Activated naive CD4-positive, alpha-beta T cell treated with Interleukin-2 at 50 U/mL for 16 hours (primary cell): Measurements from ENCODE around the gene PXDC1.

Experiments
- DNase-seq: peaks from one replicate; pipeline ENCODE4 v3.0.0-alpha.2; 2020

PXDC1 gene, protein sequence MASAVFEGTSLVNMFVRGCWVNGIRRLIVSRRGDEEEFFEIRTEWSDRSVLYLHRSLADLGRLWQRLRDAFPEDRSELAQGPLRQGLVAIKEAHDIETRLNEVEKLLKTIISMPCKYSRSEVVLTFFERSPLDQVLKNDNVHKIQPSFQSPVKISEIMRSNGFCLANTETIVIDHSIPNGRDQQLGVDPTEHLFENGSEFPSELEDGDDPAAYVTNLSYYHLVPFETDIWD

DNA sequence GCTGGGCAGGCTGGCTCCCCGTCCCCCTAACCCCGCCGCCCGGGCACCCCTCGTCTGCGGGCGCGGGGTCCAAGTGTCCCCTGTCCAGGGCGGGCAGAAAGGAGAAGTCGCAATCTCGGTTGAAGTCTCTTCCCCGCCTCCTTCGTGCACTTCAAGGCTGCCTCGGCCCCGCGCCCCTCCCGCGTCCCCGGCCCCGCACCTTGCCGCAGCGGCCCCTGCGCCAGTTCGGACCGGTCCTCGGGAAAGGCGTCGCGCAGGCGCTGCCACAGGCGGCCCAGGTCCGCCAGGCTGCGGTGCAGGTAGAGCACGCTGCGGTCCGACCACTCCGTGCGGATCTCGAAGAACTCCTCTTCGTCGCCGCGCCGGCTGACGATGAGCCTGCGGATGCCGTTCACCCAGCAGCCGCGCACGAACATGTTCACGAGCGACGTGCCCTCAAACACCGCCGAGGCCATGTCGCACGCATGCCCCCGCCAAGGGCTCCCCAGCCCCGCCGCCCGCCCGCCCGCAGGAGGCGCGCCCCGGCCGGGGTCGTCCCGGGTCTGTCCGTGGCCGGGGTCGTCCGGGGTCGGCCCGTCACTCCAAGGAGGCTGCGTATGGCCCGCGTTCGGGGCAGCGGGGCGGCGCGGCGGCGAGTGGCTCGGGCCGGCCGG lies at the start of gene PXDC1:
TSS of gene PXDC1 (minus strand) at position 637 of the 653 bp plus-strand sequence. CDS start at position 455, 182 bp downstream.
- peak; percentile 40 for DNase-seq

DNA sequence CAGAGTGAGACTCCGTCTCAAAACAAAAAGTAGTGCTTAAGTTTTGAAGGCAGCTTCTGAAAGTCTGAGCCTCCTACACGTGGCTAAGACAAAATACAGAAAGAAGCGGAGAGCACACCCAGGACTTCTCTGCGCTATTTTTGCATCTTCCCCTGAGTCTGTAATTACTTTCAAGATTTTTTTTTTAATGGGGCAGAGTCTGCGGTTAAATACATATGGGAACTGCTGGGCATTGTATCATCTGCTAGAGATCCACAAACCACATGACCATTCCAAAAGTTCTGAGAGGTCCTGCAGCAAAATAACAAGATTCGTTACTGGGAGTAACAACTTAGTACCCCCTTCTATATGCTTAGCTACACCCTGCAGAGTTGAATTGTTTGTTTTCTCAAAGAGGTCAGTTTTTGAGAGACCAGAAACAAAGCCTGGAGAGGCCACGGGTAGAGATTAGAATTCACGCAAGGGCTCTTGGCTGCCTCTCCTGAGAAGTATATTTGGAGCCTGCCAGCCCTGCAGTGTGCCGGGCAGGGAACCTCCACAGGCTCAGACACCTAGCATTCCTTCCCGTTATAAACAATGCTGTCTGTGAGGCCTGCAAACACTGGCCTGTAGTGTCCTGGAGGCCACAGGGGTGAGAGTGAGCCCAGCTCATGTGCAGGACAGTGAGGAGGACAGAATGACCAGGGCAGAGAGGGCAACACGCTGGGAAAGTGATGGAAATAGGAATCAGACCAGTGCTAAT lies 49.5 kb upstream of the PXDC1 start:
- DNase-seq = no peak

DNA sequence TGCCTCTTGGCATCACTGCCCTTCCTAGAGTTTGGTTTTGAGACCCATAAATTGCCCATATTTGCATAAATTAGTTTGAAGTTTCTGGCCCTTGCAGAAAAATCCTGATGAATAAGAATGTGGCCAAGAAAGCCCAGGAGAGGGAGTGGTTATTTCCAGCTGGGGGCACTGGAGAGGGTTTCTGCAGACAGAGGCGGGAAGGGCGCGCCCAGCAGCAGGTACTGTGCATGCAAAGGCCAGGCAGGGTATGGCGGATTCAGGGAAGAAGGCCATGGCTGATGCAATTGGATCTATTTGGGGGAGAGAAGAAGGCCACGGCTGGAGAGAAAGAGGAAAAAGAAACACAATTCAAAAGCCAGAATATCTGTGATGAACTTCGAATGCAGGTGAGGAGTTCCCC lies 48.2 kb upstream of the PXDC1 start:
- DNase-seq = no peak

DNA sequence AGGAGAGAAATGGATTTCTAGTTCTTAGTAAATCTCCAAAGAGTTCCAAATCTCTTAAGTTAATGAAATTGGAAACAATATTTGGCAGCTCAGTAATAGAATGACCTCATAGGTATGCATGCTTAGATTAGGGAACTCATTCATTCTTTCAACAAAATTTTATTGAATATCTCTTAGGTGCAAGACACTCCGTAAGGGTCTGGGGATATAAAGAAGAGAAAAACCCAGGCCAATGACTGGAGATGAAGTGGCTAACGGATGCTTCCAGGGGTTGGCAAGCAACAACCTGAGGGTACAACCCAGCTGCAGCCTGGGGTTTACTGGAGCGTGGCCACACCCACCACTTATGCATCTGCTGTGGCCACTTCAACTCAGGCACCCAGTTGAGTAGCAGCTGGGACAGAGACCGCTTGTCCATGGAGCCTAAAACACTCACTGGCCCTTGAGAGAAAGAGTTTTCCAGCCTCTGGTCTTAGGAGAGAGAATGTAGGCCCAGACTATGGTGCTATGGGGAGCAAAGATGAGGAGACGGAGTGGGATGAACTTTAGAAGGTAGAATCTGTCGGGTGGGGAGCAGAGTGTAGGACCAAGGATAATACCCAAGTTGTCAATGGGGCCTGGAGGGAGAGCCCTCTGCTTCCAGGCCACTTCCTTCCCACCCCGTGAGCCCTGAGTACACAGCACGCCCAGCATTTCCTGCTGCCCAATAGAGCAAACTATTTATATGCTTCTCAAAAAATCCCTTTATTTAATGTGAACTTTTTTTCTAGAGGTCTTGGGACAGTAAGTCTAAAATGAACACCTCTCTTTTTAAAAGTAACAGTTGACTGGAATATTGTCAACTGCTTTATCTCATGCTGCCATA lies 46.8 kb upstream of the PXDC1 start:
- DNase-seq = no peak

DNA sequence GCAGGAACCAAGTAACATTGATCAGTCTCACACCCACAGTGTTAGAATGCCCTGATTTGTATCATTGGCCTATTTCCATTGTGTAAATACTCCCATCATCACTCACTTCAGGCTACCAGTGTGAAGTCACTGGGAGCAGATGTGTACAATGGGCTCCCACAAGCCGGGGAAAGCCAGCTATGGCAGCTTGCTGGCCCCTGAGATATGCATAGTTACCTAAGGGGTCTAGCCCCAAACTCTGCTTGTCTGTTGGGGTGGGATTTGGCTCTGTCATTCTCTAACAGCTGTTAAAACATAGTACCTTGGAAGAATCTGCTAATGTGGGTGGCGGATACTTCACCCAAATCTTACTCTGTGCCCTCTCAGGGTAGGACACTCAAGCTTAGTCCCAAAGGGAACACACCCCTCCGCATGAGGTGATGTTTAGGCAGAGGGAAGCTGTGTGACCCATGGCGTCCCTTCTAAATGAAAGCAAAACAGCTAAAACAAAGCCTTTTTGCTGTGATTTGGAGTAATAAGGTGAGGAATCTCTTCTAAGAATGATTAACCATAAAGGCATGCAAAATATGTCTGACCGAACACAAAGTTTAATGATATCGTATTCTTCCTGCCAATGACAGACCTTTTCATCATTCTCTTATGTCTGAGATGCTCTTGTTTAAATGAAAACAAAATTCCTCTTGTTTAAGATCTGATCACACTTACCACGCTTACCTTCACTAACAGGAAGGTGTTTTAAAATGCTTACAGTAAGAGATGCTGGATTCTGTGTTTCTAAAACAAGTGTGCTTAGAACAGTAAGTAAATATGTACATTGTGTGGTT lies 45.9 kb upstream of the PXDC1 start:
- no peak for DNase-seq

DNA sequence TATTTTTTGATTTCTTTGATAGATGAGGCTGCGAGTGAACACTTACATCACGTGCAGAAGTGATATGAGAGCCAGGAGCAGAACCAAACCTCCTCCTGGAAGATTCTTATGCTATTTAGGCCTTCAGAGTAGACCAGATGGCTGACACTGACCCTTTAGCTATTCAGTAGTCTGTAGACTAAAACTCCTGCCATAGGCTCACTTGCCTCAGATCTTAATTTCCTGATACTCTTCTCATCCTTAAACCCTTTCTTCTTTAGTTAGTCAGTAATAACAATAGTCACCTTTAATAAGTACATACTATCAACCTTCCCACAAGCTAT lies 45.2 kb upstream of the PXDC1 start:
- DNase-seq = no peak

DNA sequence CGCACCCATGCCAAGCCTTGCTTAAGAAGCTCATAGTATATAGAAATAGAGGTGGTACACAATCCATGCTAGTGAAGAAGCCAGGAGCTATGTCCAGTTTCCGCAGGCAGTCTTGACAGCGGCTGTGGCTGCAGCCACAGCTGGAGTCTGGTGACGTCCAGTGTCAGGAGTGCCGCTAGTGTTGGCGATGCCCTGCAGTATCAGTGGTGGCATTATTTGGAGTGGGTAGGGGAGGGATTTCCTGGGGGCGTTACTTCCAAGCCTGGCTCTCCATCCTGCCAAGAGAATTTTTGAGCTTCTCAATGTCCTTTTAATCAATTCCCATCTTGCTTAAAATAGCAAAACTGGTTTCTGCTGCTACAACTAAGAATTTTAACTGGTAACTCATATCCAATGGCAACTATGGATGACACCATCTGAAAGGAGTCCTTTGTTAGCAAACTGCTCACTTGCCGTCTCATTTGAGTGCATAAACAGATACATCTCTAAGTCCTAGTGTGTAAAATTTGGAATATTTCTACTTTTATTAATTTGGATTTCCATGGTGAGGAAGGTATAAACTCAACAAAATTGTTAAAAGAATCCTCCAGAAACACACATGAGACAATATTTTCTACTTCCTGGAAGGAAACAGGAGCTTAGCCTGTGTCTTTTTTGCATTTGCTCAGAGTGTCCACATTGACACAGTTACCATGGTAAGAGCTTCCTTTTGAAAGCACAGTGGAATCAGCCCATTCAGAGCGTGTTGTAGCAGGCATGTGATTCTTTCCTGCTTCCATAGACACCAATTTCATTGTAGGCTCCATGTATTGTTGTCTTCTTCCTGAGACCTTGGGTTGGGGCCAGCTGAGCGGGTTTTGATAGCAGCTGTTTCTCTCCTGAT lies 44.6 kb upstream of the PXDC1 start:
- DNase-seq = no peak

DNA sequence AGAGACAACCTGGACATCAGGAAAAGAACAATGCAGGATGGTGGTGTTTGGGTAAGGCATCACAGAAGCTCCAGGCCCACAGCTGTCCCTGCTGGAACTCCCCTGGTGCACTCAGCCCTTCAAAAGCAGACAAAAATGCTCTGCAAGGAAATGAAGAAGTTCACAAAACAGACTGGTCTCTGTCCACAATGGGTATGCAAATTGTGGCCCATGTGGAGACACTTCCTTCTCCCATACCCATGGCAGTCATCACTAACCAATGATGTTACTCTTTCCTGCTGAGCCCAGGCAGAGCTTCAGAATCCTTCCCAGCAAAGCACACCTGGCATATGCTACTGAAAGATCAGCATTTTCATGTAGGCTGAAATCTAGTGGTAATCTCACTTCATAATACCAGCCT lies 42.6 kb upstream of the PXDC1 start:
- DNase-seq = no peak

DNA sequence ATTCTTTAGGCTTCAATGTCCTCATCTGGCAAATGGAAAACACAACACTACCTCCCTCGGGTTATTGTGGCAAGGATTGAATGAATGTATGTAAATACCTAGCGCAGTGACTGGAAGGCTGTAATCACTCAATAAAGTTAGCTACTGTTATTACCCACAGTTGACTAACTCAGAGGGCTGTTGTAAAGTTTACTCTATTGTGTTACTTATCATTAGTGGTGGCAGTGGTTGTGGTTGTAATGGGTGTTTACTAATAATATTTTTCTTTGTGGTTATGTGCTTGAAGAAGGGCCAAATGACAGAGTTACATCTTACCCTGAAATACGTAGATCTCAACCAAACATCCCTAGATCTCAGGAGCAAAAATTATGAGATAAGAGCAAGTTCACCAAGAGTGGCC lies 42.0 kb upstream of the PXDC1 start:
- no peak for DNase-seq

DNA sequence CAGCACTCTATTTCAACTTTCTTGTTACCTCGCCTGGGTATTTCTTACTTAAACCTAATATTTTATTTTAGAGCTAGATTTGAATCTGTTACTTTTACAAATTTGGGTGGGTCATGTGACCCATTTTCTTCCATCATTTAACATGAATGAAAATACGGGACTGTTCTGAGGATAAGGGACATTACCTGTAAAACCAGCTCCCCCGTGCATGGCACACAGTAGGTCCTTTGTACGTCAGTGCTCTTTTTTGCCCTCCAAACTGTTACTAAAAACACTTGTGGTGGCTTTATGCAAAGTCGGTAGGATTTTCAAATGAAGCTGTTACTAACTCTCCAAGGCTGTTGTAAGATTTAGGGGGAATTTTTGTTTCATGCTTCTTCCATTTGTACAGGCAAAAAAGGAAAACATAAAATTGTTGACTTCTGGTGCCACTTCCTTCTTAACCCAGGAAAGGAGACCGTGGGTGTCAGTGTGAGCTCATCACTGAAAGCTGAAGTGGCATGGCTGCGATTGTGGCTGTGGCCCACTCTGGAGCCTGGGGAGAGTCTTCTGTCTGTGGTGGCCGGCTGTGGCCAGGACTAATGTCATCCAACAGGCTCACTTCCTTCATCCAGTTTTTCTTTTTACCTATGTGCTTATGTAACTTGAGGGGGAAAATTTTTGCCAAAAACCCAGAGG lies 40.2 kb upstream of the PXDC1 start:
- no peak for DNase-seq

DNA sequence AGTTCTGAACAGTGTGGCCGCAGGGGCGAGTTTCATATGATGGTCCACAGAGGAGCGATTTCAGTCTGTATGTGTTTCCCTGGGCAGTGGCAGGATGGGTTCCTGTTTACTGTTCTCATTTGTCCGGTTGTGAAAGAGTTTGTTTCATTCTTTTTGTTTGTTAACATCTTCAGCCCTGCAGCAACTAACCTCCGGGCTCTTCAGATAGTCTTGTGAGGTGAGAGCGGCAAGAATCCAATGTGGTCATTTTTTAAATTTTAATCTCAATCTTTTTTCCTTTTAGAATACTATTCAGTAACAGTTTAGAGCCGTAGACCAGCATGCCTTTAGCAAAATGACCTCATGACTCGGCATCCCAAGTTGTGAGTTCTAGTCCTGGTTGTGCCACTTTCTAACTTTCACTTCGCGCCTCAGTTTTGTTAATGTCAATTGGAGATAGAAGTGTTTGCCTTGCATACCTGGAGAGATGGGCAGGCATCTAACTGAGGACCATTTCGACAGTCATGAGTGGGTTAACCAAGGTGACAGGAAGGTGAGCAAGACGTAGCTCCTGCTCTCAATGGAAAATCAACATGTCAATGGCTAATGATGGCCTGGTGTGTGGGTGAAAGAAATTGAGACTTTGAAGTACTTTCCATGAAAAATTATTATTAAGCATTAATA lies 38.5 kb upstream of the PXDC1 start:
- DNase-seq = no peak

DNA sequence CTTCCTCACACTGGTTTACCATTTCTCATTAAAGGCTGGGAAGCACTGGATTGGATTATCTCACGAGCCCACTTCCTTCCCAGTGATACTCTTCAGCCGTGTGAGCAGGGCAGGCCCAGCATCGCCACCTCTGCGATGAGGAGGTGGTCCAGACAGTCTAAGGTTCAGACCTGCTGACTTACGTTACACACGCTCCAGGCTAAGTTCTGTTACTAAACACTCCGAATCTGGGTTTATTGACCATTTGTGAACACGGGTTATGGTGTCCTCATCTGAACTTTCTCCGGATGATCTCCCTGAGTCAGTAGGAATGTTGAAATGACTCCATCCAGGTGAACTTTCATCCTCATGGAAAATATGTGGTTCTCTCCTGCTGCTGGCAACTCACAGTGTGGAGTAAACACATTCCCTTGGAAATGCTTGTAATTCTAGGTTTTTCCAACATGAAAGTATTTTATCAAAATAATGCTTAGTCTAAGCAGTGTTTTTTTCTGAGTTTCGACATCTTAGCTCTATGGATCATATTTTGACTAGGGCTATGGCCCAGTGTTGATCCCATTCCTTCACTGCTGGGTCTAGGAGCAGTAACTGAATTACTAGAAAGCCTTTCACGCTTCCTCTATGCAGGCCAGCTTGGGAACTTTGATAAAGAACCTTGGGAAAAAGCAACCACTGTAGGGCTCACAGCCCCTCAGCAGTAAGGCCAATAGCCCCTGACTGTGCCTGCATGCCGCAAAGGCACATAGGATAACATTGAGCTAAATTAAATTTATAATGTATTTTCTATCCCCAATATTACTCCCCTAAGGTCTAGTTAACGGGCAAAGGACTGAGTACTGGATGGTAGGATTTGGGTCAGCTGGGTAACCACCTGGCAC lies 37.7 kb upstream of the PXDC1 start:
- DNase-seq = no peak

DNA sequence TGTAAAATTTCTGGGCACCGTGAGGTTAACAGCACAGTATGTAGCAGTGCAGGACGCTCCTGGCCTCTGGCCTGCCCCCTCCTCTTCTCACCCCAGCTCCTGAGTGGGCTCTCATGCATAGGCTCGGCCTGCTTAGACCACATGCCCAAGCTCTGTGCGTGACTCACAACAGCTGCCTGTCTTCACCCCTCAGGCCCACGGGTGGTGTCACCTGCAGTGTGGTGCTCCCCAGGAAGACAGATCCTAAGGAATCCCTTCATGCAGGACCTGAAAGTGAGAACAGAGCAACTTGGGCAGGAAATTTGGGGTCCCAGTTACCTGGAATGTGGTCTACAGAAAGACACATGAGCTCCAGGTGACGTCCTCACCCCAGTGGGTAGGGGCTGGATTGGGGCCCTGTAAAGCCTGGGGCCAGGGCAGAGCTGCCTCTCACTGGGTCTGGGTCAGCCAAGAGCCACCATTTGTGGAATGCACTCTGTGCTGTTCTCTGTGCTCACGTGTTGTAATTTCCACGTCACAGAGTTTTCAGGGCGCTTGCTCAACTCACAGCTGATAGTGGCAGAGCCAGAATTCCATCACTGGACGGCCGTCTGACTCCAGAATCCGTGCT lies 37.0 kb upstream of the PXDC1 start:
- DNase-seq = no peak

DNA sequence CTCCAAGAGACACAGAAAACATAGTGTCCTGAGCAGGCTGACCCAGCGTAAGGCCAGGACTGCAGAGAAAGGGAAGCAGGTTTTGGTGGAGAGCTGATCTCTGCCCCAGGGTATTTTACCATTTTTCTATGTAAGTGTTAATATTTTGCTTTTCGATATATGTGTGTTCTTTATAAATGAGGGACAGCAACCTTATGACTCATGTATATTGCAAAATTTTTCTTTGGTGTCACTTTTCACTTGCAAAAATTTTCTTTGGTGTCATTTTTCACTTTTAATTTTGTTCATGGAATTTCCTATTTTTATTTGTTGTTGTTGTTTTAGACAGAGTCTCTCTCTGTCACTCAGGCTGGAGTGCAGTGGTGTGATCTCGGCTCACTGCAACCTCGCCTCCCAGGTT lies 34.6 kb upstream of the PXDC1 start:
- DNase-seq = no peak

DNA sequence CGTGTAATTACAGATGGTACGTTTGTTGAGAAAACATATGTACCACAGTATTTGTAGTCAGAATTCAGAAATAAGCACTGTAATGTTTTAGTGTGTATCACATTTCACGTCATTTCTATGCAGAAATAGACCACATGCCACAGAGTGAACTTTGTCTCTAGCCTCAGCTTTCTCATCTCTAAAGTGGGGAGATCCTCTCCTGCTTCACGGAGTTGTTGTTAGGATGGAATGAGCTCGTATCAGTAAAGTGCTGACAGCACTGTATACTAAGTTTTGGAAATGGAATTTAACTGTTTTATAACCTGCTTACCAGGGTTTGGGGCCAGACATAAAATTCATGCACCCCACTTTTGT lies 34.2 kb upstream of the PXDC1 start:
- no peak for DNase-seq

DNA sequence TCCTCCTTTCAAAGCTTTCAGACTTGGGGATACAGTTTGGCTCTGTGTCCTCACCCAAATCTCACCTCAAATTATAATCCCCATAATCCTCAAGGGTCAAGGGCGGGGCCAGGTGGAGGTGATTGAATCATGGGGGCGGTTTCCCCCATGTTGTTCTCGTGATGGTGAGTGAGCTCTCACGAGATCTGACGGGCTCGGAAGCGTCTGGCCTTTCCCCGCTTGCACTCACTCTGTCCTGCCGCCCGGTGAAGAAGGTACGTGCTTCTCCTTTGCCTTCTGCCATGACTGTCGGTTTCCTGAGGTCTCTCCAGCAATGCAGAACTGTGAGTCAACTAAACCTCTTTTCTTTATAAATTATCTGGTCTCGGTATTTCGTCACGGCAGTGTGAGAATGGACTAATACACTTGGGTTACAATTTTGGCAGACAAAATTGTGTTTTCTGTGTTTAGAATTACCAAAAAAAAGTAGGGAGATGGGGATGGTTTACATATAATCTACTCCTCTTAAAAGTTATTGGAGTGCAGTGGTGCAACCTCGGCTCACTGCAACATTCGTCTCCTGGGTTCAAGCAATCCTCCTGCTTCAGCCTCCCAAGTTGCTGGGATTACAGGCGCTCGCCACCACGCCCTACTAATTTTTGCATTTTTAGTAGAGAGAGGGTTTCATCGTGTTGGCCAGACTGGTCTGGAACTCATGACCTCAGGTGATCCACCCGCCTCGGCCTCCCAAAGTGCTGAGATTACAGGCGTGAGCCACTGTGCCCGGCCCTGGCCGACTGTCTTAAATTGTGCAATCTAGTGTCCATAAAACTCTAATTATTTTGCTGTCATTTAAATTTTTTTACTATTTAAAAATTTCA lies 33.6 kb upstream of the PXDC1 start:
- DNase-seq = no peak

DNA sequence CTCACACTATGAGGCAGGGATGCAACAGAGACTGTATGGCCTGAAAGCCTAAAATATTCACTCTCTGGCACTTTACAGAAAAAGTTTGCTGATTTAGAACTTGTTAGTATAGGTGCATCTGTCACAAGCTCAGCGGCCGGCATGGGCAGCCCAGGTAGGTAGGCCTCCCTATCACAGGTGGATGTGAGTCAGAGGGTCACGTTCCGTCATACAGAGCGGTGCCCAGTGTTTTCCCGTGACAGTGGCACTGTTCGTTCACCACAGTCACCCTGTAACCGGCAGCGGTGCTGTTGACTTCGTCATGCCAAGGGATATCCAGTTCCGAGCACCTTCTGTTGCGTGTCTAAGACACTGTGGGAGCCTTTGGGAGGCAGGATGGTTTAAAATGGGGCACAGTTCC lies 32.9 kb upstream of the PXDC1 start:
- DNase-seq = no peak
